A549 (cell line): ENCODE measurements around the gene RNF40. TPM values are rescaled to one million over a fixed set of nuclear protein-coding genes. Genes with fewer than 3 reads are reported as not detected.

ENCODE experiments used
- ATAC-seq, 2 experiments: fragments of 200-7000 bp in 1 of 2; fragments of >200 bp in 1 of 2; cut with Nextera tagmentation in 1 of 2; cut with Tn5 transposase in 1 of 2; 3 replicates each; pipeline versions ENCODE4 v1.8.0 to v1.9.1; 2018 to 2020; ENCODE audit warnings: mild to moderate bottlenecking in 1 of 2, moderate library complexity in 1 of 2
- CTCF ChIA-PET: fragments of 300-600 bp; sonication (Branson Sonifier 250); formaldehyde crosslinking; extraction: SDS; loops from one replicate; lab custom pipeline; 2021; ENCODE audit warnings: antibody characterized with exemption, inconsistent platforms; lab: Yijun Ruan, JAX
- POLR2A ChIA-PET: fragments of 350-600 bp; formaldehyde crosslinking; extraction: SDS; loops from one replicate; lab custom pipeline; 2021; ENCODE audit warnings: antibody characterized with exemption, inconsistent platforms; lab: Yijun Ruan, JAX
- DNase-seq, 2 experiments: peaks; one replicate each; pipeline versions ENCODE4 v3.0.0 to v3.0.0-alpha.2; 2011 to 2016; ENCODE audit warnings: low read depth in 1 of 2, low spot score in 1 of 2
- FAIRE-seq: peaks from 2 replicates; lab custom pipeline; 2011; peaks lifted over from hg19 to GRCh38; lab: Jason Lieb, UNC
- H3K27ac ChIP-seq, 2 experiments: fragments of >200 bp; sonication (Bioruptor Twin); formaldehyde crosslinking; 3 replicates each; pipeline ENCODE4 v1.5.1; 2016 to 2017
- H3K4me1 ChIP-seq: fragments of >200 bp; sonication (Bioruptor Twin); formaldehyde crosslinking; 3 replicates; pipeline ENCODE4 v1.6.1; 2016
- H3K4me2 ChIP-seq: fragments of >200 bp; sonication (Bioruptor Twin); formaldehyde crosslinking; 3 replicates; pipeline ENCODE4 v1.6.1; 2016
- H3K4me3 ChIP-seq: fragments of >200 bp; sonication (Bioruptor Twin); formaldehyde crosslinking; 3 replicates; pipeline ENCODE4 v1.5.1; 2016
- H3K9me3 ChIP-seq: fragments of >200 bp; sonication (Bioruptor Twin); formaldehyde crosslinking; 3 replicates; pipeline ENCODE4 v1.6.1; 2016
- BHLHE40 ChIP-seq: IDR thresholded peaks from 2 replicates; pipeline ENCODE4 v1.6.1; 2012; ENCODE audit warnings: low read depth, low read length, inconsistent platforms
- CHD2 ChIP-seq: fragments of 150-350 bp; IDR thresholded peaks from 2 replicates; pipeline ENCODE4 v1.6.1; 2014; ENCODE audit warnings: low read length; ENCODE audit not compliant: partially characterized antibody
- CHD4 ChIP-seq: fragments of 200-600 bp; sonication (generic); IDR thresholded peaks from 2 replicates; pipeline ENCODE4 v1.6.1; 2016; ENCODE audit warnings: antibody characterized with exemption, mild to moderate bottlenecking, borderline replicate concordance
- EHF ChIP-seq: fragments of 250-450 bp; sonication (Bioruptor Pico); IDR thresholded peaks from 2 replicates; pipeline ENCODE4 v1.5.0; 2020; ENCODE audit warnings: mild to moderate bottlenecking
- FOSL2 ChIP-seq, 2 experiments: fragments of 450-650 bp in 1 of 2; fragments of >200 bp in 1 of 2; sonication (Bioruptor Twin) in 1 of 2; formaldehyde crosslinking; IDR thresholded peaks; 2 replicates each; pipeline versions ENCODE4 v1.5.0 to v1.6.1; 2016 to 2020; ENCODE audit warnings: mild to moderate bottlenecking in 1 of 2, moderate library complexity in 1 of 2
- GATA3 ChIP-seq: IDR thresholded peaks from 2 replicates; pipeline ENCODE4 v1.6.1; 2012; ENCODE audit warnings: borderline replicate concordance
- HDAC2 ChIP-seq: fragments of 200-600 bp; sonication (generic); IDR thresholded peaks from 2 replicates; pipeline ENCODE4 v1.6.1; 2016
- HEYL ChIP-seq: fragments of 250-450 bp; sonication (Bioruptor Pico); IDR thresholded peaks from 2 replicates; pipeline ENCODE4 v1.8.0; 2021; ENCODE audit warnings: mild to moderate bottlenecking, moderate library complexity
- HOXB5 ChIP-seq: fragments of 250-450 bp; sonication (Bioruptor Pico); IDR thresholded peaks from 2 replicates; pipeline ENCODE4 v1.5.0; 2020; ENCODE audit warnings: mild to moderate bottlenecking, moderate library complexity
- JUNB ChIP-seq: fragments of >200 bp; sonication (Bioruptor Twin); formaldehyde crosslinking; IDR thresholded peaks from 2 replicates; pipeline ENCODE4 v1.6.1; 2016
- POLR2A ChIP-seq: IDR thresholded peaks from 2 replicates; pipeline ENCODE4 v1.6.1; 2012; ENCODE audit warnings: mild to moderate bottlenecking, low read length
- POLR2AphosphoS2 ChIP-seq: conservative IDR thresholded peaks from 2 replicates; pipeline ENCODE4 v1.6.1; 2012; ENCODE audit warnings: low read length, improper control_type of control experiment, inconsistent platforms
- RCOR1 ChIP-seq: fragments of 150-350 bp; IDR thresholded peaks from 2 replicates; pipeline ENCODE4 v1.6.1; 2014; ENCODE audit warnings: antibody characterized with exemption, low read length, low read depth
- SMC3 ChIP-seq: fragments of >200 bp; sonication (Bioruptor Twin); formaldehyde crosslinking; IDR thresholded peaks from 3 replicates; pipeline ENCODE4 v1.6.1; 2018; ENCODE audit warnings: inconsistent platforms
- TFCP2L1 ChIP-seq: fragments of 250-450 bp; sonication (Bioruptor Pico); IDR thresholded peaks from 2 replicates; pipeline ENCODE4 v1.5.0; 2021; ENCODE audit warnings: mild to moderate bottlenecking
- WGBS: methylation state at CpG from one replicate; pipeline ENCODE4 v1.1.6; 2017; ENCODE audit errors: missing lambda C conversion rate; 5-methylcytosine and 5-hydroxymethylcytosine counted together
- polyA plus RNA-seq, 4 experiments: library from polyadenylated mRNA; depleted of rRNA in 3 of 4; stranded (reverse); fragments of >200 nt; fragmentation: RNase III in 1 of 4; extraction: RNeasy Plus Mini Kit Qiagen cat#74134 plus additional on column Dnase treatment in 1 of 4; gene quantifications; 2 replicates in 3 of 4; 3 replicates in 1 of 4; pipeline ENCODE4 v1.2.3, GENCODE V29; 2011 to 2017
- TF ChIP-seq, protein P1 (sequence below): fragments of 450-650 bp; IDR thresholded peaks from 2 replicates; pipeline ENCODE4 v1.6.1; 2014; ENCODE audit warnings: antibody characterized with exemption
- TF ChIP-seq, protein P2 (sequence below): IDR thresholded peaks from 2 replicates; pipeline ENCODE4 v1.6.1; 2012
- TF ChIP-seq, protein P3 (sequence below): fragments of 250-450 bp; sonication (Bioruptor Pico); IDR thresholded peaks from 2 replicates; pipeline ENCODE4 v1.5.0; 2021; ENCODE audit warnings: mild to moderate bottlenecking, moderate library complexity, borderline replicate concordance
- TF ChIP-seq, protein P4 (sequence below): fragments of 200-600 bp; sonication (generic); IDR thresholded peaks from 2 replicates; pipeline ENCODE4 v1.6.1; 2016; ENCODE audit warnings: antibody characterized with exemption, mild to moderate bottlenecking, moderate library complexity
- TF ChIP-seq, protein P5 (sequence below): IDR thresholded peaks from 2 replicates; pipeline ENCODE4 v1.6.1; 2012; ENCODE audit warnings: low read depth, borderline replicate concordance
- TF ChIP-seq, protein P6 (sequence below): fragments of >200 bp; sonication (Bioruptor Twin); formaldehyde crosslinking; IDR thresholded peaks from 2 replicates; pipeline ENCODE4 v1.6.1; 2016
- TF ChIP-seq, protein P7 (sequence below): fragments of 150-350 bp; IDR thresholded peaks from 2 replicates; pipeline ENCODE4 v1.6.1; 2014; ENCODE audit warnings: low read depth, mild to moderate bottlenecking, low read length

Gene RNF40
- polyA plus RNA-seq, 2 of the 4 experiments (the other 2 are of a cell fraction) = 66.1 to 69.9 TPM

DNA sequence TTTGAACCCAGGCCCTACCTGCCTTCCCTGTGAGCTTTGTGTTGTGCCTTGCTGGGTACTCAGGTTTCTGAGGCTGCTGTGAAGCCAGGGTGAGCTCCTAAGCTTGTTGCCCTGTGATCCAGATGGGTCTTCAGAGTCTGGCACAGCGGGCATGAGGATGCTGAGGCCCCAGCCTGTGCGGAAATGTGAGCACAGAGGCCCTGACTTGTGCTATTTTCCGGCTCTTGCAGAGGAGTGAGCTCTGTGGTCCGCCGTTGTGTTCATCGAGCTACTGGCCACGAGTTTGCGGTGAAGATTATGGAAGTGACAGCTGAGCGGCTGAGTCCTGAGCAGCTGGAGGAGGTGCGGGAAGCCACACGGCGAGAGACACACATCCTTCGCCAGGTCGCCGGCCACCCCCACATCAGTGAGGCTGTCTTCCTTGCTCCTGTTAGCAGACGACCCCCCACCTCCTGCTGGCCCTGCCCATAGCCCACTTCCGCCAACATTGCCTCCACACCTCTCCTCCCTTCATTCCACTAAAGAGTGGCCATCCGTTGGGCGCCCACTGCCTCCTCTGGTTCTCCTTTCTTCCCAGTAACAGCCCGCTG is 11.2 kb upstream of the RNF40 start (continued):
- TF ChIP-seq, protein P1, sequence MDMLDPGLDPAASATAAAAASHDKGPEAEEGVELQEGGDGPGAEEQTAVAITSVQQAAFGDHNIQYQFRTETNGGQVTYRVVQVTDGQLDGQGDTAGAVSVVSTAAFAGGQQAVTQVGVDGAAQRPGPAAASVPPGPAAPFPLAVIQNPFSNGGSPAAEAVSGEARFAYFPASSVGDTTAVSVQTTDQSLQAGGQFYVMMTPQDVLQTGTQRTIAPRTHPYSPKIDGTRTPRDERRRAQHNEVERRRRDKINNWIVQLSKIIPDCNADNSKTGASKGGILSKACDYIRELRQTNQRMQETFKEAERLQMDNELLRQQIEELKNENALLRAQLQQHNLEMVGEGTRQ = no peak
- TF ChIP-seq CHD2 (no peak), HOXB5 (no peak), CHD4 (no peak), EHF (CRISPR knock-in tag) (no peak)

DNA sequence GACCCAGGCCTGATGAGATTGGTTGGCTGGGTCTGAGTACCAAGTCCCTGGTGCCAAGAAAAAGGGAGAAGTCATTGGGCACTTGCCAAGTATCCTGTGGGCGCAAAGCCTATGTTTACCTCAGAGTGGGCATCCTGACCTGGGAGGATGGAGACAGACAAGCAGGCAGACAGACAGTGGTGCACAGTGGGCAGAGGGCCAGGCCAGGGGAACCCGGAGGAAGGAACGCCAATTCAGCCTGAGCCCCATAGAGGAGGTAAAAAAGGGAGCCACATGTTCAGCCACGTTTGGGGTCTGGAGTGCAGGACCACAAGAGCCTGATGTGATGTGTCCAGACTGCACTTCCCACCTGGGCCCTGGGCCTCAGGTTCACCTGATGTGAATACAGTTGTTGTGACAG is 8.5 kb upstream of the RNF40 start:
- Histone ChIP-seq H3K4me1 (no peaks in the 10 kb centered on the region), H3K27ac (no peak overlapping the region), H3K4me3 (no peak overlapping the region), H3K9me3 (no peaks in the 10 kb centered on the region), H3K4me2 (no peak overlapping the region)
- TF ChIP-seq POLR2AphosphoS2 = no peak
- TF ChIP-seq HDAC2 = no peak
- TF ChIP-seq POLR2A = no peak
- no peak for TF ChIP-seq FOSL2 (IDR thresholded peaks at IDR 0.05)
- TF ChIP-seq FOSL2 (CRISPR knock-in tag; IDR thresholded peaks at IDR 0.05) = no peak
- no peak for TF ChIP-seq JUNB
- TF ChIP-seq, protein P2, sequence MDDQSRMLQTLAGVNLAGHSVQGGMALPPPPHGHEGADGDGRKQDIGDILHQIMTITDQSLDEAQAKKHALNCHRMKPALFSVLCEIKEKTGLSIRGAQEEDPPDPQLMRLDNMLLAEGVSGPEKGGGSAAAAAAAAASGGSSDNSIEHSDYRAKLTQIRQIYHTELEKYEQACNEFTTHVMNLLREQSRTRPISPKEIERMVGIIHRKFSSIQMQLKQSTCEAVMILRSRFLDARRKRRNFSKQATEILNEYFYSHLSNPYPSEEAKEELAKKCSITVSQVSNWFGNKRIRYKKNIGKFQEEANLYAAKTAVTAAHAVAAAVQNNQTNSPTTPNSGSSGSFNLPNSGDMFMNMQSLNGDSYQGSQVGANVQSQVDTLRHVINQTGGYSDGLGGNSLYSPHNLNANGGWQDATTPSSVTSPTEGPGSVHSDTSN = no peak
- TF ChIP-seq RCOR1 = no peak
- TF ChIP-seq, protein P3, sequence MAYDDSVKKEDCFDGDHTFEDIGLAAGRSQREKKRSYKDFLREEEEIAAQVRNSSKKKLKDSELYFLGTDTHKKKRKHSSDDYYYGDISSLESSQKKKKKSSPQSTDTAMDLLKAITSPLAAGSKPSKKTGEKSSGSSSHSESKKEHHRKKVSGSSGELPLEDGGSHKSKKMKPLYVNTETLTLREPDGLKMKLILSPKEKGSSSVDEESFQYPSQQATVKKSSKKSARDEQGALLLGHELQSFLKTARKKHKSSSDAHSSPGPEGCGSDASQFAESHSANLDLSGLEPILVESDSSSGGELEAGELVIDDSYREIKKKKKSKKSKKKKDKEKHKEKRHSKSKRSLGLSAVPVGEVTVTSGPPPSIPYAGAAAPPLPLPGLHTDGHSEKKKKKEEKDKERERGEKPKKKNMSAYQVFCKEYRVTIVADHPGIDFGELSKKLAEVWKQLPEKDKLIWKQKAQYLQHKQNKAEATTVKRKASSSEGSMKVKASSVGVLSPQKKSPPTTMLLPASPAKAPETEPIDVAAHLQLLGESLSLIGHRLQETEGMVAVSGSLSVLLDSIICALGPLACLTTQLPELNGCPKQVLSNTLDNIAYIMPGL (CRISPR knock-in tag) = no peak
- no peak for TF ChIP-seq HEYL
- no peak for TF ChIP-seq SMC3
- TF ChIP-seq, protein P4, sequence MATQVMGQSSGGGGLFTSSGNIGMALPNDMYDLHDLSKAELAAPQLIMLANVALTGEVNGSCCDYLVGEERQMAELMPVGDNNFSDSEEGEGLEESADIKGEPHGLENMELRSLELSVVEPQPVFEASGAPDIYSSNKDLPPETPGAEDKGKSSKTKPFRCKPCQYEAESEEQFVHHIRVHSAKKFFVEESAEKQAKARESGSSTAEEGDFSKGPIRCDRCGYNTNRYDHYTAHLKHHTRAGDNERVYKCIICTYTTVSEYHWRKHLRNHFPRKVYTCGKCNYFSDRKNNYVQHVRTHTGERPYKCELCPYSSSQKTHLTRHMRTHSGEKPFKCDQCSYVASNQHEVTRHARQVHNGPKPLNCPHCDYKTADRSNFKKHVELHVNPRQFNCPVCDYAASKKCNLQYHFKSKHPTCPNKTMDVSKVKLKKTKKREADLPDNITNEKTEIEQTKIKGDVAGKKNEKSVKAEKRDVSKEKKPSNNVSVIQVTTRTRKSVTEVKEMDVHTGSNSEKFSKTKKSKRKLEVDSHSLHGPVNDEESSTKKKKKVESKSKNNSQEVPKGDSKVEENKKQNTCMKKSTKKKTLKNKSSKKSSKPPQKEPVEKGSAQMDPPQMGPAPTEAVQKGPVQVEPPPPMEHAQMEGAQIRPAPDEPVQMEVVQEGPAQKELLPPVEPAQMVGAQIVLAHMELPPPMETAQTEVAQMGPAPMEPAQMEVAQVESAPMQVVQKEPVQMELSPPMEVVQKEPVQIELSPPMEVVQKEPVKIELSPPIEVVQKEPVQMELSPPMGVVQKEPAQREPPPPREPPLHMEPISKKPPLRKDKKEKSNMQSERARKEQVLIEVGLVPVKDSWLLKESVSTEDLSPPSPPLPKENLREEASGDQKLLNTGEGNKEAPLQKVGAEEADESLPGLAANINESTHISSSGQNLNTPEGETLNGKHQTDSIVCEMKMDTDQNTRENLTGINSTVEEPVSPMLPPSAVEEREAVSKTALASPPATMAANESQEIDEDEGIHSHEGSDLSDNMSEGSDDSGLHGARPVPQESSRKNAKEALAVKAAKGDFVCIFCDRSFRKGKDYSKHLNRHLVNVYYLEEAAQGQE = no peak
- no peak for TF ChIP-seq GATA3
- TF ChIP-seq BHLHE40 = no peak
- TF ChIP-seq, protein P5, sequence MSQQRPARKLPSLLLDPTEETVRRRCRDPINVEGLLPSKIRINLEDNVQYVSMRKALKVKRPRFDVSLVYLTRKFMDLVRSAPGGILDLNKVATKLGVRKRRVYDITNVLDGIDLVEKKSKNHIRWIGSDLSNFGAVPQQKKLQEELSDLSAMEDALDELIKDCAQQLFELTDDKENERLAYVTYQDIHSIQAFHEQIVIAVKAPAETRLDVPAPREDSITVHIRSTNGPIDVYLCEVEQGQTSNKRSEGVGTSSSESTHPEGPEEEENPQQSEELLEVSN = no peak
- TF ChIP-seq, protein P6, sequence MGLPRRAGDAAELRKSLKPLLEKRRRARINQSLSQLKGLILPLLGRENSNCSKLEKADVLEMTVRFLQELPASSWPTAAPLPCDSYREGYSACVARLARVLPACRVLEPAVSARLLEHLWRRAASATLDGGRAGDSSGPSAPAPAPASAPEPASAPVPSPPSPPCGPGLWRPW = no peak
- no peak for TF ChIP-seq TFCP2L1 (CRISPR knock-in tag)
- TF ChIP-seq, protein P7, sequence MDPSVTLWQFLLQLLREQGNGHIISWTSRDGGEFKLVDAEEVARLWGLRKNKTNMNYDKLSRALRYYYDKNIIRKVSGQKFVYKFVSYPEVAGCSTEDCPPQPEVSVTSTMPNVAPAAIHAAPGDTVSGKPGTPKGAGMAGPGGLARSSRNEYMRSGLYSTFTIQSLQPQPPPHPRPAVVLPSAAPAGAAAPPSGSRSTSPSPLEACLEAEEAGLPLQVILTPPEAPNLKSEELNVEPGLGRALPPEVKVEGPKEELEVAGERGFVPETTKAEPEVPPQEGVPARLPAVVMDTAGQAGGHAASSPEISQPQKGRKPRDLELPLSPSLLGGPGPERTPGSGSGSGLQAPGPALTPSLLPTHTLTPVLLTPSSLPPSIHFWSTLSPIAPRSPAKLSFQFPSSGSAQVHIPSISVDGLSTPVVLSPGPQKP = no peak
- FAIRE-seq (no peak), DNase-seq (no peak), ATAC-seq (no peak)
- WGBS = 88% methylated on average over 4 of the region's 4 CpGs
- POLR2A ChIA-PET = no interaction called here
- CTCF ChIA-PET = interaction anchor here (0.6 kb wide), 1 partner anchor 91 kb away, joined by 3 read pairs; no protein-coding TSS in a partner anchor
